Ecto neural progenitor cell (in vitro differentiated cells): ENCODE measurements around the gene KLHL18.
"Not testable (repeated sequence)": the region's sequence is repeated elsewhere in the genome, so short reads cannot be mapped to it uniquely, and the experiment has no call there.

Experiments used
- DNase-seq: peaks from one replicate; pipeline ENCODE4 v3.0.0-alpha.2; 2018; ENCODE audit warnings: low spot score

The KLHL18 gene

DNA sequence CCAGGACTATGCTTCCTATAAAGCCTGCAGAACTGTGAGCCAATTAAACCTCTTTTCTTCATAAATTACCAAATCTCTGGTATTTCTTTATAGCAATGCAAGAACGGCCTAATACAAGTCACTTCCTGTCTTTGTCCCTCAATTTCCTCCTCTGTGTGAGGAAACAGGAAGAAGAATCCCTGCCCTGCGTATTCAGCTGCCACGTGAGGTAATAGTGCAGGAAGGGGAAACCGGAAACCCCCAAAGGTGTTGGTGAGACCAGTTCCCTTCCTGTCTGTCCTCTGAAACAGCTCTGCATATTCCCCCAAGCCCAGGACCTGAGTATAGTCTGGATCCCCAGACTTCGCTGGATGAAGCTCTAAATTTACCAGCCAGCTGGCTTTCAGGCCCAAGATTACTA, 80.0 kb downstream of the KLHL18 start:
- DNase-seq: no peak

DNA sequence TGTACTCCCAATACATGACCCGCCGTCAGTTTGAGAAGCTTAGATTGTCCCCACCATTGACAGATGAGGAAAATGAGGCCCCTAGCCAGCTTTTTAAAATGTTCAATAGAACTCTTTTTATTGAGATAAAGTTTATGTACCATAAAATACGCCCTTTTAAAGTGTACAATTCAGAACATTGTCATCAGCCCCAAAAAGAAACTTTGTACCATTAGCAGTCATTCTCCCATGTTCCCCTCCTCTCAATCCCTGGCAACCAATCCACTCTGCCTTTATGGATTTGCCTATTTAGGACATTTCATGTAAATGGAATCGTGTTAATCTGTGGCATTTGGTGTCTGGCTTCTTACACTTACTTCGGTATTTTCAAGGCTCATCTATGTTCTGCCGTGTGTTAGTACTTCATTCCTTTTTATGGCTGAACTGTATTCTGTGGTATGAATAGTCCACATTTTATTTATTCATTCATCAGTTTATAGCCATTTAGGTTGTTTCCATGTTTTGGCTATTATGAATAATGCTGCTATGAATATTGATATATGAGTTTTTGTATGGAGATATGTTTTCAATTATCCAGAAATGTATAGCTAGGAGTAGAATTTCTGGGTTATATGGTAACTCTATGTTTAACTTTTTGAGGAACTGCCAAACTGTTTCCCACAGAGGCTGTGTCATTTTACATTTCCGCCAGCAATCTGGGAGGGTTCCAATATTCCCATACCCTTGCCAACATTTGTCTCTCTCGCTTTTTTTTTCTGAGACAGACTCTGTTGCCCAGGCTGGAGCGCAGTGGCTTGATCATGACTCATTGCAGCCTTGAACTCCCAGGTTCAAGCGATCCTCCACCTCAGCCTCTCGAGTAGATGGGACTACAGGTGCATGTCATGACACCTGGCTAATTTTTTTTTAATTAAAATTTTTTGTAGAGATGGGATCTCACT, 82.7 kb downstream of the KLHL18 start:
- DNase-seq: no peak

DNA sequence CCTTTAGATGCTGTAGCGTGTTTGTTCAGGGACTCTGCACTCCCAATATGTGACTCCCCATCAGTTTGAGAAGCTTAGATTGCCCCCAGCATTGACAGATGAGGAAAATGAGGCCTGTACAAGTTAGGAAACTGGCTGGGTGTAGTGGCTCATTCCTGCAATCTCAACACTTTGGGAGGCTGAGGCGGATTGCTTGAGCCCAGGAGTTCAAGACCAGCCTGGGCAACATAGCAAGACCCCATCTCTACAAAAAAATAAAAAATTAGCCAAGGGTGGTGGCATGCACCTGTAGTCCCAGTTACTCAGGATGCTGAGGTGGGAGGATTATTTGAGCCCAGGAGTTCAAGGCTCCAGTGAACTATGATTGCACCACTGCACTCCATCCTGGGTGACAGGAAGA, 84.1 kb downstream of the KLHL18 start:
- no peak for DNase-seq

DNA sequence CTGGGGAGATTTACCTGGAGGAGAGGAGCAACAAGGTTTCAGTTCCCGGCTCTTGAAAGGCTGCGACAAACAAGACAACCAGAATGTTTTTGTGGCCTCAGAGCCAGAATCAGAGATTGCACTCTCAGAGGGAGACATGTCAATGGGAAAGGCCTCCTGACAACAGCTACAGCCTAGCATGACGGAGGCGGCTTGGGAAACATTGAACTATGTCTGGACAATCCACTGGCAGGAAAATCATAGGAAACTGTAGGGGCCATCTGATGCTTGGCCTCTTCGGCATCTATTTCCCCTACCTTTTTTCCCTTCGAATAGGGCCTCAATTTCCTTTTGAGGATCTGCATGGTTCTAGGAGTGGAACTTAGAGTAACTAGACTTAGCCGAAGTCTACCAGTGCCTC, 84.9 kb downstream of the KLHL18 start:
- DNase-seq: no peak

DNA sequence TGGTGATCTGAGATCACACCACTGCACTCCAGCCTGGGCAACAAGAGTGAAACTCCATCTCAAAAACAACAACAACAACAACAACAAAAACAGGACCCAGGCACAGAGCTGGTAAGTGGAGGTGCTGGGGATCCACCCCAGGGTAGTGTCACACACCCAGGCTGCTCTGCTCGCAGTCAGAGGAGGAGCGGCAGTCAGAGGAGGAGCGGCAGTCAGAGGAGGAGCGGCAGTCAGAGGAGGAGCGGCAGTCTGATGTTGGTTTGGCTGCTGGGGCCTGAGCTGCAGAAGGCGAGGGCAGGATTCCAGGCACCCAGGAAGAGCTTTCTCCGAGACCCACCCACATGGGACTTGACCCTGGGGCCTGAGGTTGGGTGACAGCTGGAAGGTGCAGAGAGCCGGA, 87.3 kb downstream of the KLHL18 start:
- not testable (repeated sequence) for DNase-seq

DNA sequence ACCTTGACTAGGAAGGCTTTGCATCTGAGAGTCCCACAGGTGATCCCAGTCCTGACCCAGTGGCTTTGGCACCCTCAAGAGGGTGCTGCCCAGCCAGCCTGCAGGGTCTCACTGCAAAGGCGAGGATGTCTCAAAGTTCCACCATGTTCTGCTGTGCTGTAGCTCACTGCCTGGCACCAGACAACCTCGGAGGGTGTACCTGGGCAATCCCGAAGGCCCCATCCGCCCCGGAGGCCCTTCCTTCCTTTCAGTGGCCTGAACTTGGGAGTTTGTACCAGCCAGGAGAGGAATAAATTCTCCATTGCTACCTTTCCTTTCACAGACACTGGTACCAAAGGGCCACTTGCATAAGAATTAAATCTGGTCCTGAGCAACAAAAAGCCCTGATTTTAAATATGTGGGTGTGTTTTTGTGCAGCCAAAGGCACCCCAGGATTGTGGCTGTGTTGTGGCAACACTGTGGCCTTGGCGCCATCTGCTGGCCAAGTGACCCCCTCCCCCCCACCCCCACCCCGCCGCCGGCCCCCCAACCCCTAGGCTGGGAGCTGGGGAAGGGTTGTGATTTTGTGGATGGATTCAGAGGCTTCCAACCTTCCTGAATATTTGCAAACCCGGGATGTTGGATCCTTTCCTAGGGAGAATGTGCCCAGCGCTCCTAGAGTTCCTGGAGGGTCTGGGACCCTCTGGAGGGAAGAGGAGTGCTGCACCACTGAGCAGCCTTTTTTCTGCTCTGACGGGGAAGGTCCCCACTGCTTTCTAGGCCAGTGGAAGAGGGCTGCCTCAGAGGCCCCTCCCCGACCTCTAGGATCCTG, 88.3 kb downstream of the KLHL18 start:
- peak; percentile 66 for DNase-seq

DNA sequence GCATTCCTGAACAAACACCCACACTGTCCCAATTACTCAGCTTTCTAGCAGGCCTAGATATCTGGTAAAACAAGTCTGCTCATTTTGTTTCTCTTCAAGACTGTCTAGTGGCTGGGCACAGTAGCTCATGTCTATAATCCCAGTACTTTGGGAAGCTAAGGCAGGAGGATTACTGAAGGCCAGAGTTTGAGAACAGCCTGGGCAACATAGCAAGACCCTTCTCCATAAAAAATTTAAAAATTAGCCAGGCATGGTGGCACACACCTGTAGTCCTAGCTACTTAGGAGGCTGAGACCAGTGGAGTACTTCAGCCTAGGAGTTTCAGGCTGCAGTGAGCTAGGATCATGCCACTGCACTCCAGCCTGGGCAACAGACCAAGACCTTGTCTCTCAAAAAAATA, 91.8 kb downstream of the KLHL18 start:
- no peak for DNase-seq

DNA sequence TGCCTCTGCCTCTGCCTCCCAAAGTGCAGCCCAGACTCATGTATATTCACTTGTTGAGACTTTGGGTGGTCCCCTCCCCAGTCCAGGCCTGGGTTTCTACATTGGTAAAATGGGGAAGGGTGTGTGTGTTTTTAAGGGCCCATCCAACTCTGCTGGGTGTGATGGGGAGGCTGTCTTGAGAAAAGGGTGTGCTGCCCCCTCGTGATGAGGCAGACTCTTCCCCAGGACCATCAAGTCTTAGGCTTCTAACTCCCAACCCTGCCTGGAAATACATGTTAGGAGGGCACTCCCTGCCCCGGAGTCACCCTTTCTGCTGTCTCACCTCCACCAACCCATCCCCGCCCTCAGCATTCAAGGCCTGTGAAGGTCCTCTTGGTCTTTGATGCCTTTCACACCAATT, 93.6 kb downstream of the KLHL18 start:
- DNase-seq: no peak

DNA sequence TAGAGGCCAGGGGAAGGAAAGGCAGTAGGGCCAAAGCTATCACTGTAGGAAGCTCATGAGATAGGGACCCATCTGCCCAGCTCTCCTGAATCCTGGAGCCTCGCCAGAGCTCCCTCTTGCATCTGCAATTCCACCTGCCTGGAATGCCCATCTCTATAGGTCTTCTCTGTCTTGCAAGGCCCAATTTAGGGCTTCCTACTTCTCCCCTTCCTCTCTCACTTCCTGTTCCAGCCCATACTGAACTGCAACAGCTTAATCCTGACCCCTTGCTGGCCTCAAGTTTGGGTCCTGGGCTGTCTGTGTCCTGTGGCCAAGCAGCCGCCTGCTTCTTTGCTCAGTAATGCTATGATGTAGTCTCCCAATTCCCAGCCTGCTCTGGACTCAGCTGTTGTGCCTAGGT, 94.4 kb downstream of the KLHL18 start:
- DNase-seq: no peak

DNA sequence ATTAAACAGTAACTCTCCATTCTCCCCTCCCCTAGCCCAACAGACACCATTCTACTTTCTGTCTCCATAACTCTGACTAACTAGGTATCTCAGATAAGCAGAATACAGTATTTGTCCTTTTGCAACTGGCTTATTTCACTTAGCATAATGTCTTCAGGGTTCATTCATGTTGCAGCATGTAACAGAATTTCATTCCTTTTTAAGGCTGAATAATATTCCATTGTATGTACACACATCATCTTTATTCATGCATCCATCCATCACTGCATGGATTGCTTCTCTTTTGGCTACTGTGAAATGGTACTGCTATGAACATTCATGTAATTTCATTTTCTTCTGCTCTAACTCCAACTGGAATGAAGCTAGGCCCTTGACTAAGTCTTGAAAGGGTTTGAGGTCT, 96.1 kb downstream of the KLHL18 start:
- DNase-seq: no peak

DNA sequence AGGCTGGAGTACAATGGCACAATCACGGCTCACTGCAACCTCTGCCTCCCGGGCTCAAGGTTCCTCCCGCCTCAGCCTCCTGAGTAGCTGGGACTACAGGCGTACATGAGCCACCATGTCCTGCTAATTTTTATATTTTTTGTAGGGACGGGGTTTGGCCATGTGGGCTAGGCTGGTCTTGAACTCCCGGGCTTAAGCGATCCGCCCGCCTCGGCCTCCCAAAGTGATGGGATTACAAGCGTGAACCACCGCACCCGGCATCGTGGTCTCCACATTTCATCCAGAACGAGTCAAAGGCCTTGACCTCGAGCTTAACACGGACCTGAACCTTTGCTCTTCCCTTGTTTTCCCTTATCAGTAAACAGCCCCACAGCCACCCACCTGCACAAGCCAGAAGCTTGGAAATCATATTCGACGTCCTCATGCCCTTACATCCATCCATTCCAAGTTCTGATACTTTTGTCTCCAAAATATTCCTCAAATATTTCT, 96.7 kb downstream of the KLHL18 start:
- DNase-seq: no peak

DNA sequence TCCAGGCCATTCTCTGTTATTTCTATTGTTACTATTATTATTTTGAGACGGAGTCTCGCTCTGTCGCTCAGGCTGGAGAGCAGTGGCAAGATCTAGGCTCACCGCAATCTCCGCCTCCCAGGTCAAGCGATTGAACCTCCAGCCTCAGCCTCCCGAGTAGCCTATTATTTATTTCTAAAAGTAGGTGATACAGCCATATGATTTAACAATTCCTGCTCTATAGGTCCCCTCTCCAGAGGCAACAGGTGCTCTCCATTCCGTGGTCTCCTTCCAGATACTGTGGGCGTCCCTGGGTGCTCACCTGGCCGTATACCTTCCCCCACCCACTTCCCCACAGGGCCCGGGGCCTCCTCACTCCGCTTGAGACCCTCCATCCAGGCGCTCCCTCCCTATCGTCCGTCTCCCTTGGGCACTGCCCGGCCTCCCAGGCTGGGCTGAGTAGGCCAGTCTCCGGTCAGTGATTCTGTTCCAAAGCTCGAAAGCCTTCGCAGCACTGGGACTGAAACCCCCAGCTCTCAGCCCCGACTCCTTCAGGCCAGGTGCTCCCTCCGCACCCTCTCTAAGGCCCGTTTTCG, 97.4 kb downstream of the KLHL18 start:
- DNase-seq: no peak

DNA sequence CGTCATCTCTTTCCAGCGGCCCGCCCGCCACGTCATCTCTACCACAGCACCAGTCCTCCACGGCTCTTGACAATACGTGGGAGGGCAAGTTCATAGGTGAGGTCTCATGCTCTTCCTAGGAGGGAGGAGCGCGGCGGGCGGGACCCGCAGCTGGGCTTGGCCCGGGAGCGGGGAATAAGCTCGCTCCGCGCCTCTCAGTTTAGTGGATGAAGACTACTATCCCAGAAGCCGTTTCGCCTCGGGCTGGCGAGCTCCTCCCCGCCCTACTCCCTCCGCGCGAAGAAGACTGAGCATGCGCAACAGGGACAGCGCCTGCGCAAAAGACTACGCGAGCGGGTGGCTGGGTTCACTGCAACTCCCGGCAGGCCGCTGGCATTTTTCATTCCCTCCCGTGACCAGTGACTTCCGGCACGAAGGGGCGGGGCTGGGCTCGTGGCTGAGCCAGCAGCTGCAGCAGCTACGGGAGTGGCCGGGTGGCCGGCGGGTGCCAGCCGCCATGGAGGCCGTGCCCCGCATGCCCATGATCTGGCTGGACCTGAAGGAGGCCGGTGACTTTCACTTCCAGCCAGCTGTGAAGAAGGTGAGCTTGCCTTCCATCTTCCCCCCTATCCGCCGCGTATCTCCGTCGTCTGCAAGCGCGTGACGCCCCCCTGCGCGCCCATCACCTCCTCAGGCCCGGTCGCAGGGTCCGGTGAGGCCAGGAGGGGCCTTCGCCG, 98.0 kb downstream of the KLHL18 start, which contains the start of gene PTPN23:
Gene PTPN23 (plus strand): TSS at position 421 of the 716 bp plus-strand sequence. CDS start 76 bp downstream, at position 497.
- DNase-seq: peak; percentile 99

DNA sequence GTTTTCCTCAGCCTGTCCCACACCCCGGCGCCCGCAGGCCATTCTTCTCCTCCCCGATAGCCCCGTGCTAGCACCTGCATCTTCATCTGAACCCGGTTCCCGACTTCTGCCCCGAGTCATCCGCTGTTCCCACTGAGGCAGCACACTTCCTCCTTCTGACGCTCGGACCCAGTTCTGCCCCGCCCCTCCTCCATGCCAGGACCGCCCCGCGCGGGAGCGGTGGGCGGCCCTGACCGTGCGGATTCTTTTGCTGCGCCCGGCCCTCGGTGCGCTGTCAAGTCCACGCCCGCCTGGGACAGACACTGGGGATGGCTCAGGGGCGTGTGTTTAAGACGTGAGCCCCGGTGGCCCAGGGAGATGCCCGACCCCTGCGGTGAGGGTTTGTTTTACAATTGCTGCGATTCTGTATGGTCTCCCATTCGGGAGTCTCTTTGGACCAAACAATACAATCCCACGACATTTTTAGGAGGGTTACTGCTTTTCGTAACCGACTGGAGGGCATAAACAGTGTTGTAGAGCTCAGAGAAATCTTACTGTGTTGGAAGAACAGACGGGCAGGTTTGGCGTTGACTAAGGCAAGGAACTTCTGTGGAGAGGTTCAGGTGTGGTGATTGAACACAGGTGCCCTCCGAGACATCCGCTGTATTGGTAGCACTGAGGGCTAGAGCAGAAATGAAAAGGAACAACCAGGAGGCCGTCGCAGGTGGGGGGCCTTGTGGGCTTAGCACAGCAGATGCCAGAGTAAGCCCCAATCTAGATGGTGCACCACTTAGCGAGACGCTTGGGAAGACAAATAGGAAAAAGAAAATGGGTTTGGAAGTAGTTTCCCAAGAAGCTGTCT, 98.8 kb downstream of the KLHL18 start:
- DNase-seq: peak; percentile 86

DNA sequence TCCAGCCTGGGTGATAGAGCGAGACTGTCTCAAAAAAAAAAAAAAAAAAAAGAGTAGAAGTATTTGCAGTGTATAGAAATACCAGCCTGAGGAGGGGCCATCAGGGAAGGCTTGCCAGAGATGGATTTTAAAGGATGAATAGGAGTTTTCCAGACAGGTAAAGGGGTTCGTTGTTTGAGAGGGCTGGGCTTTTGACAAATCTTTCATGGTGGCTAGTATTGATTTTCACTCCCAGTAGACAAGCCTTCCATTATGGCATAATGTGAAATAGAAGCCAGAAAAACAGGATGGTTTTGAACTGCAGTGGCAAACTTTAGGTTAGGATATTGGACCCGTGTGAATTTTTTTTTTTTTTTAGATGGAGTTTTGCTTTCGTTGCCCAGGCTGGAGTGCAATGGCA, 101.7 kb downstream of the KLHL18 start:
- DNase-seq: no peak

DNA sequence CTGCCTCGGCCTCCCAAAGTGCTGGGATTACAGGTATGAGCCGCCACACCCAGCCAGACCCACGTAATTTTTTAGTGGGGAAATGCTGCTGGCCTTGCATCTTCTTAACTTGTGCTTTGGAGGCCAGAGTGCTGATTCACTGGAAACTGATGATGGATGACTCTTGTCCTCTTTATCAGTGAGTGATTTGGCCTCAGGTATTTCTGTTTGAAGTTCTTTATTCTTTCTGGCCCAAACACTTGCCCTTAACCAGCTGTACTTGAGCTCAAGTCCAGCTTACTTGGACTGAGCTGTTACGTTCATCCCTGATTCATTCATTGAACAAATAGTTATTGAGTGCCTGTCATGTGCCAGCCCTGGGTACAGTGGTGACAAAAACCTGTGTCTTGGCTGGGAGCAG, 102.3 kb downstream of the KLHL18 start:
- no peak for DNase-seq

DNA sequence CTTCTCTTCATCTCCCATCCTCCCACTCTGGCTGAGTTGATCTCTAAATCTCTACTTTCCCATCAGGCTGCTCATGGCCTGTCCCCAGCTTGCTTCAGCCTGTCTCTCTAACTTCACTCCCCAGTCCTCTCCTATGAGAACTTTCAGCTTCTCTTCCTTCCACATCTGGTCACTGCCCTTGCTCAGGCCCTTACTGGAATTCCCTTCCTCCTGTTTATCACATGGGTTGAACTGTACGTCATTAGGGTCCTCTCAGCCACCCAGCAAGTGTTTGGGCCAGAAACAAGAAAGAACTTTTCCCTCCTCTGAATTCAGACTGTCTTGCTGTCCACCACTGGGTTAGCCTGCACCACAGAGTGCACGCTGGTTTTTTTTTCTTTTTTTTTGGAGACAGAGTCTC, 103.1 kb downstream of the KLHL18 start:
- no peak for DNase-seq

DNA sequence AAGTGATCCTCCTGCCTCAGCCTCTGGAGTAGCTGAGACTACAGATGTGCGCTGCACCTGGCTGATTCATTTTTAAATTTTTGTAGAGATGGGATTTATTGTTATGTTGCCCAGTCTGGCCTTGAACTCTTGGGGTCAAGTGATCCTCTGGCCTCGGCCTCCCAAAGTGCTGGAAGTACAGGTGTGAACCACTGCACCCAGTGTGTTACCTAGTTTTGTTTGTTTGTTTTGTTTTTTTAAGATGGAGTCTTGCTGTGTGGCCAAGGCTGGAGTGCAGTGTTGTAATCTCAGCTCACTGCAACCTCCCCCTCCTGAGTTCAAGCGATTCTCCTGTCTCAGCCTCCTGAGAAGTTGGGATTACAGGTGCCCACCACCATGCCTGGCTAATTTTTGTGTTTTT, 110.2 kb downstream of the KLHL18 start:
- DNase-seq: no peak

DNA sequence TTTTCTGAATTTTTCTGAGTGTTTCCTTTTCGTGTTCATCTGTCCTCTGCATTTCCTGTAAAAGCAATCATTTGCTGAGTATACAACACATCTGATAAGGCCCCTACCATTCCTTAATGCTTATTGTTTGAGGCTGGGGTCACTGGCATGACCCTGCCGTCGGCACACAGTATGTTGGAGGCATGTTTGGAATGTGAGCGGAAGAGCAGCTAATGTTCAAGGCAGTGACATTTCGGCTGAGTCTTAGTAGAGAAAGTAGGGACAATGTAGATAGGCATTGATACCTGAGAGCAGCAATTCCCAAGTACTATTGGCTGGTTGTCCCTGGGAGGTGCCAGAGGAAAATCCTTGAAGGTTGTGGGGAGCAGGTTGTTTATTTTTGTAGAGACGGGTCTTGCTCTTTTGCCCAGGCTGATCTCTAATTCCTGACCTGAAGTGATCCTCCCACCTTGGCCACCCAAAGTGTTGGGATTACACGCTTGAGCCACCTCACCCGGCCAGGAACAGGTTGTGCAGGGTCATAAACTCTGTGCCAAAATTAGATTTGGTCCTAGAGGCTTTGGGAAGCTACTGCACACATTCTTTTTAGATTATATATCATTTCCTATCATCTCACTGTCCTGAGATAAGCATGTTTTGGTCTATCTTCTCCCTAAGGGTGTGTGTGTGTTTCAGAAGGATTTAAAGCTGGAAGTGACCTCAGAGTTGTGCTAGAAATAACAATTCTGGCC, 111.6 kb downstream of the KLHL18 start:
- DNase-seq: no peak

DNA sequence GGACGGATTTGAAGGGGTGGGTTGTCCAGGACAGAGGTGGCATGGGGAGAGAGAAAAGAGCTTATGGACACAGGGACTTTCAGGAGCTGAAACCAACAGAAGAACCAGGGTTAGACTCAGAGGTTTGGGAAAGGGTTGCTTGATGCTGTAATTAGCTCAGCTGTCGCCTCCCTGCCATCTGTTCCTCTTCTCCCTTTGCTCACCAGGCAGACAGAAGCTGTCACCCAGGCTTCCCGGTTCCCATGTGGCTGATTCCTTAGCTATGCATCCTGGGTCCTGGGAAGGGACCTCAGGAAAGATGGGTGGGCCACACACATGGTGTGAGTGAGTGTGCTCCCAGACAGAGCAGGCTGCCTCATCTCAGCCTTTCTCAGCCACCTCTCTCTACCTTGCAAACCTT, 112.1 kb downstream of the KLHL18 start:
- no peak for DNase-seq
